Breast epithelium (tissue), 3 donors: Measurements from ENCODE around the gene ZFPL1.

ENCODE experiments used
- POLR2A ChIP-seq: fragments of 450-650 bp; IDR thresholded peaks from one replicate; pipeline ENCODE4 v1.6.1; 2016; ENCODE audit warnings: antibody characterized with exemption, mild to moderate bottlenecking, moderate library complexity
- POLR2AphosphoS5 ChIP-seq, 3 donors: sonication (generic); formaldehyde crosslinking; IDR thresholded peaks; one replicate each; pipeline ENCODE4 v1.6.1; 2017; ENCODE audit warnings: antibody characterized with exemption in 3 of 3

GRCh38 chr11:65084598-65085375, 765 bp downstream of the ZFPL1 start:
- TF ChIP-seq POLR2A (no peak), POLR2AphosphoS5 (IDR thresholded peaks at IDR 0.05) (no peak)
